GM11168 (cell line): ENCODE results near the gene RUSF1.

Experiments used
- in situ Hi-C: fragments of 300-500 bp; cut with MboI; formaldehyde crosslinking; loops from one replicate; pipeline ENCODE4 v1.12.0; 2022; ENCODE audit warnings: low sequenced_read_pairs; ENCODE audit not compliant: unreplicated experiment

Gene RUSF1

DNA sequence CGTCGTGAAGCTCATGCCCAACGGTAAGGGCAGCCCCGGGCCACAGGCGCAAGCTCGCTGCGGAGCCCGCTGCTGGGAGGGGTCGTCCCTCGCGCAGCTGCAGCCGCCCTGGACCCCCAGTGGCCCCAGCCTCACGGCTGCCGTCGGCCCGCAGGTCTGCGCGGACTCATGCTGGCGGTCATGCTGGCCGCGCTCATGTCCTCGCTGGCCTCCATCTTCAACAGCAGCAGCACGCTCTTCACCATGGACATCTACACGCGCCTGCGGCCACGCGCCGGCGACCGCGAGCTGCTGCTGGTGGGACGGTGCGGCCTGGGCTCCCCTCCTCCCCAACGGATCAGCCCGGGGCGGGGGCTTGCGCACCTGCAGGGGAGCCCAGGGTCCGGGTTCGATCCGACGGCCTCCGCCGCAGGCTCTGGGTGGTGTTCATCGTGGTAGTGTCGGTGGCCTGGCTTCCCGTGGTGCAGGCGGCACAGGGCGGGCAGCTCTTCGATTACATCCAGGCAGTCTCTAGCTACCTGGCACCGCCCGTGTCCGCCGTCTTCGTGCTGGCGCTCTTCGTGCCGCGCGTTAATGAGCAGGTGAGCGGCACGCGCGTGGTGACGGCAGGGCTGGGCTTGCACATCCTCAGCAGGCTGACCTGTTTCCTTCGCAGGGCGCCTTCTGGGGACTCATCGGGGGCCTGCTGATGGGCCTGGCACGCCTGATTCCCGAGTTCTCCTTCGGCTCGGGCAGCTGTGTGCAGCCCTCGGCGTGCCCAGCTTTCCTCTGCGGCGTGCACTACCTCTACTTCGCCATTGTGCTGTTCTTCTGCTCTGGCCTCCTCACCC, 19.5 kb downstream of the RUSF1 start:
- in situ Hi-C loops: loop anchor here (10.0 kb wide), 1 partner anchor 376 kb away; no protein-coding TSS in a partner anchor

DNA sequence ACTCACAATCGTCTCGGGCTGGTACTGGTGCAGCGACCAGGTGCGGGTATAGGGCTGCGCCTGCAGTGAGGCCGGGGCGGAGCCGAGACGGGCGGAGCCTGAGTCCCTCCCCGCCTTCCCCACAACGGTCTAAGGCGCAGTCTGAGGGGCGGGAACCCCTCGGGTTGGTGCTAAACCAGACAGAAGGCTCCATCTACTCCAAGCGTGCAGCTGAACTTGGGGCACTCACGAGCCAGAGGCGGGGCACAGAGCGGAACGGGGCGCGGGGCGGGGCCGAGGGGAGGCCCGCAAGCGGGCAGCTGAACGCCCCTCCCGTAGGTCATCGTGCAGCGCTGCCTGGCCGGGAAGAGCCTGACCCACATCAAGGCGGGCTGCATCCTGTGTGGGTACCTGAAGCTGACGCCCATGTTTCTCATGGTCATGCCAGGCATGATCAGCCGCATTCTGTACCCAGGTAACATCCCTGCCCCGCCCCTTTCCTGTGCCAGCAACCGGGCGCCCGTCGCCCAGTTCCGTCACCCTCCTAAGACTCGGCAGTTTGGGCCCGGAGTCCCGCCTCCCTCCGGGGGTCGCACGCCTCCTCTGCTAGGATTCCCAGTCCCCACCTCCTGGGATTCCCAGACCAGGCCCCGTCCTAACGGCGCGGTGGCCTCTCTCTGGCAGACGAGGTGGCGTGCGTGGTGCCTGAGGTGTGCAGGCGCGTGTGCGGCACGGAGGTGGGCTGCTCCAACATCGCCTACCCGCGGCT, 20.3 kb downstream of the RUSF1 start:
- in situ Hi-C loops: loop anchor here (10.0 kb wide), 1 partner anchor 377 kb away; no protein-coding TSS in a partner anchor

DNA sequence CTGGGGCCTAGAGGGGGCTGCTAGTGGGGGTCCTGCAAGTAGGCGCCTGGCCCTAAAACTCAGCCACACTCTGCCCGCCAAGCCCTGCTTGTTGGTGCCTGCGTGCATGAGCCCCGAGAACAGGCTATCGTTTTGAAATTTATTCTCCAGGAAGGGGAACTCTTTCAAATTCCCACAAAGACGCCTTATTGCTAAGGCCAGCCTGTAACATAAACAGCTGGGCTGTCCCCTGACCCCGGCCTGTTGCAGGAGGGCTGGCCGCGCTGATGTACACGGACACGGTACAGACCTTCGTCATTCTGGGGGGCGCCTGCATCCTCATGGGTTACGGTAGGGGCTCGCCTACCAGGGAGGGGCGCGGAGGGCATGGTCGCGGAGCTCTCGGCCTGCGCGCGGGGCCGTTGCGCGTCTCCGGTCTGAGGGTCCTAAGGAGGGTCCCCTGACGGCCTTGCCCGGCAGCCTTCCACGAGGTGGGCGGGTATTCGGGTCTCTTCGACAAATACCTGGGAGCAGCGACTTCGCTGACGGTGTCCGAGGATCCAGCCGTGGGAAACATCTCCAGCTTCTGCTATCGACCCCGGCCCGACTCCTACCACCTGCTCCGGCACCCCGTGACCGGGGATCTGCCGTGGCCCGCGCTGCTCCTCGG, 21.0 kb downstream of the RUSF1 start:
- in situ Hi-C loops: loop anchor here (10.0 kb wide), 1 partner anchor 378 kb away; no protein-coding TSS in a partner anchor

DNA sequence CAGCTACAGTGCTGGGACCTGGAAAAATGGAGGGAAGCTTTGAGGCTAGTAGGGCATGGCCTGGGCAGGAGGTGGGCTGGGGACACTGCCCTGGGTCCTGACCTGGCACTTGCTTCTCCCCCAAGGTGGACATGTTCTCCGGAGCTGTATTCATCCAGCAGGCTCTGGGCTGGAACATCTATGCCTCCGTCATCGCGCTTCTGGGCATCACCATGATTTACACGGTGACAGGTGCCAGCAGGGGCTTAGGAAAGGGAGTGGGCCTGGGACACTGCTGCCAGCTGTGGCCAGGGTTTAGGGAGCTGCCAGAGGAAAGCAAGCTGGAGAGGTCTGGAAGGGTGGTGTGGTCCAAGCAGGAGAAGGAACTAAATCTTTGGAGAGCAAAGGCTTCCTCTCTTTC, 22.1 kb downstream of the RUSF1 start:
- in situ Hi-C loops: loop anchor here (10.0 kb wide), 1 partner anchor 379 kb away; no protein-coding TSS in a partner anchor

DNA sequence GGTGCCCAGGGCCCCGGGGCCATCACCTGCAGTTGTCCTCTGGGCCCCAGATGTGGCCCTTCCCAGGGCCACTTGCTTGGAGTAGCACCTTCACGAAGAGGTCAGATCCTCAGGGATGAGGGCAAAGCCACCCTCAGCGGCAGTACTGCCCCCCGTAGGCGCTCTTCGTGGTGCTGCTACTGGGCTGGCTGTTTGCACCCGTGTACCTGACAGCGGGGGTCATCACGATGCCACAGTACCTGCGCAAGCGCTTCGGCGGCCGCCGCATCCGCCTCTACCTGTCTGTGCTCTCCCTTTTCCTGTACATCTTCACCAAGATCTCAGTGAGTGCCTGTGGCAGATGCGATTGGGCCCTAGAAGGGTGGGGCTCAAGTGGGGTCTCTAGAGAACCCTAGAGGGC, 22.6 kb downstream of the RUSF1 start:
- in situ Hi-C loops: loop anchor here (10.0 kb wide), 1 partner anchor 379 kb away; no protein-coding TSS in a partner anchor

DNA sequence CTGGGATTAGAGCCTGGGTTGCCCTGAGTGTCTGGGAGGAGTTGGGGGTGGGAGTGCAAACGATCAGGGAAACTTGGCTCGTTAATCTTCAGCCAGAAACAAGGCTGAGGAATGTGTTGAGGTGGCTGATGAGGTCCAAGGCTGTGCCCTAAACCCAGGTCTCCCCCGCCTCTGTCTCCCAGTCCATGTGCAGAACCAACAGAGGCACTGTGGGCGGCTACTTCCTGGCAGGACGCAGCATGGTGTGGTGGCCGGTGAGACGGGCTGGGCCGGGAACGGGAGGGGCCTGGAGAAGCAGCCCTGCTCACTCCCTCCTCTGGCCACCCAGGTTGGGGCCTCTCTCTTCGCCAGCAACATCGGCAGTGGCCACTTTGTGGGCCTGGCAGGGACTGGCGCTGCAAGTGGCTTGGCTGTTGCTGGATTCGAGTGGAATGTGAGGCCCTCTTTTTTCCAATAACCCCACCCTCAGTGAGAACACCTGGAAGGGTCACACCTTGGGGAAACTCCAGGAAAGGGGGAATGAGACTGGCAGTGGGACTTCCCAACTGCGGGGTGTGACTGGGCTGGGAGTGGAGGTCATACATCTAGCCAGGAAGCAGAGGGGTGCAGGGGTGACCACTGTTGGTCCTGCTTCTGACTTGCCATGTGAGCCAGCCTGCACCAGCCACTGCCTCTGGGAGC, 23.6 kb downstream of the RUSF1 start:
- in situ Hi-C loops: loop anchor here (10.0 kb wide), 1 partner anchor 380 kb away; no protein-coding TSS in a partner anchor

DNA sequence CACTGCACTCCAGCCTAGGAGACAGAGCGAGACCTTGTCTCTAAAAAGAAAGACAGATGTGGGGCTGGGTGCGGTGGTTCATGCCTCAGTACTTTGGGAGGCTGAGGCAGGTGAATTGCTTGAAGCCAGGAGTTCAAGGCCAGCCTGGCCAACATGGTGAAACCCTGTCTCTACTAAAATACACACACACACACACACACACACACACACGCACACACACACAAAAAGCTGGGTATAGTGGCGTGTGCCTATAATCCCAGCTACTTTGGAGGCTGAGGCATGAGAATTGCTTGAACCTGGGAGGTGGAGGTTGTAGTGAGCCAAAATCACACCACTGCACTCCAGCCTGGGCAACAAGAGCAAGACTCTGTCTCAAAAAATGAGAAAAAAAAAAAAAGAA, 24.1 kb downstream of the RUSF1 start:
- in situ Hi-C loops: loop anchor here (10.0 kb wide), 1 partner anchor 381 kb away; no protein-coding TSS in a partner anchor

DNA sequence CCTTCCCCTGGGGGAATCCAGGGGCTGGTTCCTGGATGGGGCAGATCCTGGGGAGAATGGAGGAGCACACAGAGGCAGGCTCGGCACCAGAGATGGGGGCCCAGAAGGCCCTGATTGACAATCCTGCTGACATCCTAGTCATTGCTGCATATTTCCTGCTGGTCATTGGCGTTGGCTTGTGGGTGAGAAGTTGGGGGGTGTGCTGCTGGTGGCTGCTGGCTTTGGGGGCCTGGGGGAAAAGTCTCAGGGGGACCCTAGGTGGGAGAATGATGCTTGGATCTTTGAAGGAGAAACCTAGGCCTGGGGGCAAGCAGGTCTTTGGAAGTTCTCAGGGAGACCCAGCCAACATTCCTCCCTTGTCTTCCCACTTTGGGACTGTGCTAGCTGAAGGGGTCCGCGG, 25.1 kb downstream of the RUSF1 start, which contains the start of gene SLC5A2:
Gene SLC5A2 (plus strand): TSS at position 43 of the 400 bp plus-strand sequence. CDS start 14 bp downstream, at position 57.
- in situ Hi-C loops: loop anchor here (10.0 kb wide), 1 partner anchor 382 kb away; no protein-coding TSS in a partner anchor

DNA sequence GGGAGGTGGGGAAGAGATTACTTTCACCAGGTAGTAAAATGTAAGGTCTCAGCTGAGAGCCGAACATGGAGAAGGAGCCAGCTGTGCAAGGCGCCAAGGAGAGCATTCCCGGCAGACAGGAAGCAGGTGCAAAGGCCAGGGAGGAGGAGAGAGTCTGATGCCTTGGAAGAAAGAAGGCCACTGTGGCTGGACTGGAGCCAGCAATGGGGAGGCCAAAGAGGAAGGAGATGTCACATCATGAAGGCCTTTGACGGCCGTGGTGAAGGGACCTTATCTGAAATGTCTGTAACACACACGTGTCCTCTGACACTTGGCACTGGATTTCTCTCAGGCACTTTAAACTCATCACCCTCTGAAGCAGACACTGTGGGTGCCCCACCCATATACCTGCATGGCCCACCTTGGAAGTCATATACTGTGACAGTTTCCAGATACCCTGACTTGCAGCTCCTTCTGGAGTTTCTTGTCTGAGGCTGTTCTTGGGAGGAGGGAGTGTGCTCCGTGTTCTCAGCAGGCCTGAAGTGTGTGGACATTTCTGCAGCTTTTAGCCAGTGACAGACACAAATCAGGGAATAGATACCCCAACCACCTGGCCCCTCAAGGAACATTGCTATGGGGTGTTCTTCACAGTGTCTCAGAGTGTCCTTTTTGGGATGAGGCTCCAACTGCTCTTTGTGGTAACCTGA, 27.2 kb downstream of the RUSF1 start:
- in situ Hi-C loops: loop anchor here (10.0 kb wide), 1 partner anchor 384 kb away; no protein-coding TSS in a partner anchor

DNA sequence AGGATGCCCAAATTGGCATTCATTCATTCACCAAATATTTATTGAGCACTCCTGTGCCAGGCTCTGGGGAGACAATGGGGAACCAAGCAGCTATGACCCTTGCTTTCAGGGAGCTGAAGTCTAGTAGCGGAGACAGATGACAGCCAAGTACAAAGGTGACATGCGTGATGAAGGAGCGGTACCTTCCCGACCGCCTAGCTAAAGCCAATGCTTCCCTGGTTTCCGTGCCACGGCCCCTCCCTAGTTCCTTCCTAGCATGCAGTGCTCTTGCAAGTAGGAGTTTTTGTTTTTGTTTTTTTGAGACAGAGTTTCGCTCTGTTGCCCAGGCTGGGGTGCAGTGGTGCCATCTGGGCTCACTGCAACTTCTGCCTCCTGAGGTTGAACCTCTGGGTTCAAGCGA, 28.4 kb downstream of the RUSF1 start:
- in situ Hi-C loops: loop anchor here (10.0 kb wide), 1 partner anchor 385 kb away; no protein-coding TSS in a partner anchor

DNA sequence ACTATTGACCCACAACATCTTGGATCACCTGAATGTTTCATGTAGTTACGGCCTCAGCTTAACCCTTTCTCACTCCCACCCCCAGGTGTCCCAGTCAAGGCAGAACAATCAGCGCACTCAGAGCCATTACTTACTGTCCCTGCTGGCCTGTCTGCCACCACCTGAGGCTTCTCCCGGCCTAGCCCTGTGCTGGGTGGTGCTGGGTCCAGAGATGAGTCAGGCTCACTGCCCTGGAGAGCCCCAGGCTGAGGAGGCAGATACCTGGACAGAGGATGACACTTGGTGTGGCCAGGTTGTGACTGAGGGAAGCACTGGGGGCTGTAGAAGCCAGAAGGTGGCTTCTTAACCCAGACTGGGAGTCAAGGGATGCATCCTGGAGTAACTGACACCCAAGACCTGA, 29.2 kb downstream of the RUSF1 start:
- in situ Hi-C loops: no loop called here

DNA sequence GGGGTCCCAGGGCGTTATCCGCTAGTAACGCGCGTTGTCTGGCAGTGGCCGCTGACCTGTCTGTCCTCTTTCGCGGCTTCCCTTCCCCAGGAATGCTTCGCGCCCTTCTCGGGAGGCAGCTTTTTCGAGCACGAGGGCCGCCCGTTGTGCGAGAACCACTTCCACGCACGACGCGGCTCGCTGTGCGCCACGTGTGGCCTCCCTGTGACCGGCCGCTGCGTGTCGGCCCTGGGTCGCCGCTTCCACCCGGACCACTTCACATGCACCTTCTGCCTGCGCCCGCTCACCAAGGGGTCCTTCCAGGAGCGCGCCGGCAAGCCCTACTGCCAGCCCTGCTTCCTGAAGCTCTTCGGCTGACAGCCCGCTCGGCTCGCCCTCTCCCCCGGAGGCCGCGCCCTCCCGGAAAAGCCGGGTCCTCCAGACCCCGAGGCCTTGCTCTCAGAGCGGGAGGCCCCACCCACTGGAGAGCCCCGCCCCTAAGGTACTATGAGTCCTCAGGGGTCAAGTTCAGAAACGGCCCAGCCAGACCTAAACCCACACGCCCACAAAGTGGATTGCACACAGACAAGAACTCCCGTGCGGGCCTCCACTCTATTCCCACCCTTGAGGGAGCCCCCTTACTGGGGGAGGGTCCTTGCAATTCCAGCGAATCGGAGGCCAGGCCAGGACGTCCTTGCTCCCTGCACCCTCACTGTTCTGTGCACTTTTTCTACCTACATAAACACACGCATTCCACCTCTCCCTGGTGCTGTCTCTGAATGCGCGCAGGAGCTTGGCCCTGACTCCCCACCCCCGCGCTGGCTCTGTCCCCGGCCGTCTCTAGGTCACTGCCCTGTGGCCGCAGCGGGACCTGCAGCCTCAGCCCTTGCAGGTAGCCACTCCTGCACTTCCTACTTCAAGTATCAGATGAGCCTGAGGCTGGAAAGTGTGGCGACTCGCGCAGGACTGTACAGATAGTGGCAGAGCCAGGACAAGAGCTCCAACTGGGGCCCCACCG, 30.7 kb downstream of the RUSF1 start:
- in situ Hi-C loops: no loop called here

DNA sequence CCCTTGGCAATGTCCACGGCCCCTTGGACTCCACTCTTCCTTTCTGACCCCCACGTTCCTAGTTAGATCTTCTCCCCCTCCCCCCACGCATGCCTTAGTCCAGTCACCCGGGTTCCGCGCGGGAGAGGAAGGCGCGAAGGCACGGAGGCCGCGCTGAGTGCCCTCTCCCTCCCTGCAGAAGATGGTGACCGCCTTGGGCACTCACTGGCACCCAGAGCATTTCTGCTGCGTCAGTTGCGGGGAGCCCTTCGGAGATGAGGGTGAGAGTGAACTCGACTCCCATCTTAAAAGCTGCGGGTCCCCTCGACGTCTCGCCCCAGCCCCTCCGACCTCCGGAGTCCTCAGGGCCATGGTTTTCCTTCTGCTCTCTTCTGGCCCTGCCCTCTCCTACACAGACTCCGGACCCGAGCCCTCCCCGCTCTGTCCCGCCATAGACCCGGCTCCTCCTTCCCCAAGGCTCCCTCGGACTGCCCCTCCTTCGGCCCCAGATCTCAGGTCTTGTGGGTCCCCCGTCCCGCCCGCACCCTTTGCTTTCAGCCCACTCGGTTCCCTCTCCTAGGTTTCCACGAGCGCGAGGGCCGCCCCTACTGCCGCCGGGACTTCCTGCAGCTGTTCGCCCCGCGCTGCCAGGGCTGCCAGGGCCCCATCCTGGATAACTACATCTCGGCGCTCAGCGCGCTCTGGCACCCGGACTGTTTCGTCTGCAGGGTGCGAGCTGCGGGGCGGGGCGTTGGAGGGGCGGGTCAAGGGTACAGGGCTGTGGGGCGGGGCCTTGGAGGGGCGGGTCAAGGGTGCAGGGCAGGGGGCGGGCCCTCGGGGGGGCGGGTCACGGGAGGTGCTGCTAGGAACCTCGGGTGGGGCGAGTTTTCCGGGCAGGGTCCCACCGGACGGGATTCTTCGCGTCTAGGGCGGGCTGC, 31.6 kb downstream of the RUSF1 start:
- in situ Hi-C loops: no loop called here

DNA sequence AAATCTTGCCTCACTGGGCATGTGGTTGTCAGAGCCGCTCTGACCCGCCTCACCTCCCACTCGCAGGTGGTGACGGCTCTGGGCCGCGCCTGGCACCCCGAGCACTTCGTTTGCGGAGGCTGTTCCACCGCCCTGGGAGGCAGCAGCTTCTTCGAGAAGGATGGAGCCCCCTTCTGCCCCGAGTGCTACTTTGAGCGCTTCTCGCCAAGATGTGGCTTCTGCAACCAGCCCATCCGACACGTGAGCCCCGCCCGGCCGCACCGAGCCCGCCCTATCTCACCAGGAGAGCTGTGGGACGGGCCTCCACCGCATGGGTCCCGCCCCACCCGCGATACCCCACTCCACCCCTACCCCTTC, 32.3 kb downstream of the RUSF1 start:
- in situ Hi-C loops: no loop called here

DNA sequence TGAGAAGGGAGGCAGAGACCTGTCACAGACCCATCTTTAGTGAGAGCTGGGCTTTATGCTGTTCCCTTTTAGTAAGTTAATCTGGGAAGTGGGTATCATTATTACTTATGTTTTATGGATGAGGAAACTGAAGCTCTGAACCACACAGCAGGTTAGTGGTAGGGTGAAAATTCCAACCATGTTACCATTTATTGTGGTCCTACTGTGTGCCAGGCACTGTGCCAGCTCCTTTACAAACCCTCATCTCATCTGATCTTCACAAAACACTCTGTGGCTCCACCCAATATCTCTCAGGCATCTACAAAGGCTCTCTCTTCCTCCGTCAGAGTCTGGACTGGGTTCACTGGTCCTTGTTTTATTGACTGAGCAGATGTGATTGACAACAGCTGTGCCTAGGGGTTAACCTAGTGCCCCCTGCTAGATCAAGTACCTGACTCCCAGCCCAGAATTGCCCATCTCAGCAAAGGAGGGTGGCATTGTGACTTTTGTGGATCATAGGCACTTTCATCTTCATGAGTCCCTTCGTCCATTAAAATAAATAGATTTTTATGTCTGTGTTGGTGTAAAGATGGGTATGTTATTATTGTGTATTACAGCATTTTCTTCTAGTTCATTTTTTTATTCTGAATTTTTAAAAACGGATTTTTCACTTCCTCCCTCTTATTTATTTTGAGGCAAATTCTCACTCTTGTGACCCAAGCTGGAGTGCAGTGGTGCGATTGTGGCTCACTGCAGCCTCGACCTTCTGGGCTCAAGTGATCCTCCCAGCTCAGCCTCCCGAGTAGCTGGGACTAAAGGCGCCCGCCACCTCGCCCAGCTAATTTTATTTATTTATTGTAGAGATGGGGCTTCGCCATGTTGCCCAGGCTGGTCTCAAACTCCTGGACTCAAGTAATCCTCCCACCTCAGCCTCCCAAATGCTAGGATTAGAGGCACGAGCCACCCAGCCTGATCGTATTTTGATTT, 33.1 kb downstream of the RUSF1 start:
- in situ Hi-C loops: no loop called here

DNA sequence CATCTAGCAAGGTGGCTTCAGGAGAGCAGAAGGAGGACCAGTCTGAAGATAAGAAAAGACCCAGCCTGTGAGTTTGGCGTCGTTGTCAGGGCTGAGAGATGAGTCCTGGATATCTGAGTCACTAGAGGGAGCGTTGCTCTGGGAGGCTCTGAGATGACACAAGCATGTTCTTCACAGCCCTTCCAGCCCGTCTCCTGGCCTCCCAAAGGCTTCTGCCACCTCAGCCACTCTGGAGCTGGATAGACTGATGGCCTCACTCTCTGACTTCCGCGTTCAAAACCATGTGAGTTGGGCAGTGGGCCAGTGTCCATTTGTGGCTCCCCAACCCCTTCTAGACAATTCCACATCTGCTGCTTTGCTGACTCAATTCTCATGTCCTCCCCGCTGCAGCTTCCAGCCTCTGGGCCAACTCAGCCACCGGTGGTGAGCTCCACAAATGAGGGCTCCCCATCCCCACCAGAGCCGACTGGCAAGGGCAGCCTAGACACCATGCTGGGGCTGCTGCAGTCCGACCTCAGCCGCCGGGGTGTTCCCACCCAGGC, 33.9 kb downstream of the RUSF1 start:
- in situ Hi-C loops: no loop called here
